Endothelial cell of umbilical vein (primary cell): ENCODE data around the gene FOXJ3. TPM values are rescaled to one million over a fixed set of nuclear protein-coding genes. Genes with fewer than 3 reads are reported as not detected.

Experiments used
- BruUV-seq: library from RNA; stranded (reverse); fragments of 400-500 nt; replicated peaks from 2 replicates; lab custom pipeline; 2021; lab: Mats Ljungman, UMichigan
- CTCF ChIA-PET: fragments of 300-600, 350-600 bp; sonication (Branson Sonifier 250); formaldehyde crosslinking; loops from one replicate; lab custom pipeline; 2021; ENCODE audit warnings: antibody characterized with exemption, inconsistent platforms; lab: Charles Lee
- POLR2A ChIA-PET: fragments of 300-600, 350-600 bp; sonication (Branson Sonifier 250); formaldehyde crosslinking; loops from one replicate; lab custom pipeline; 2021; ENCODE audit warnings: antibody characterized with exemption, inconsistent platforms; lab: Charles Lee
- DNase-seq: peaks from one replicate; pipeline ENCODE4 v3.0.0-alpha.2; 2011; ENCODE audit warnings: low read depth, low spot score
- FAIRE-seq: peaks from 2 replicates; lab custom pipeline; 2011; peaks lifted over from hg19 to GRCh38; lab: Jason Lieb, UNC
- H2AFZ ChIP-seq: 2 replicates; pipeline ENCODE4 v1.6.0; 2012; ENCODE audit warnings: low read depth, low read length, control low read depth, inconsistent platforms
- H3K27ac ChIP-seq: 2 replicates; pipeline ENCODE4 v1.5.1; 2011; ENCODE audit warnings: low read depth, mild to moderate bottlenecking, control low read depth, low read length, moderate library complexity; ENCODE audit not compliant: insufficient read depth
- H3K27me3 ChIP-seq, 2 experiments: 2 replicates each; pipeline versions ENCODE4 v1.6.0 to v1.6.1; 2011; ENCODE audit warnings: low read length in 2 of 2, mixed read lengths in 1 of 2; ENCODE audit not compliant: control insufficient read depth in 2 of 2, insufficient read depth in 2 of 2
- H3K36me3 ChIP-seq, 2 experiments: 2 replicates in 1 of 2; 3 replicates in 1 of 2; pipeline ENCODE4 v1.5.1; 2011; ENCODE audit warnings: low read length in 2 of 2, mild to moderate bottlenecking in 1 of 2, moderate library complexity in 1 of 2; ENCODE audit not compliant: control insufficient read depth in 2 of 2, insufficient read depth in 2 of 2; ENCODE audit errors: extremely low read depth in 1 of 2
- H3K4me1 ChIP-seq: 3 replicates; pipeline ENCODE4 v1.5.1; 2011; ENCODE audit warnings: mild to moderate bottlenecking, low read length; ENCODE audit not compliant: control insufficient read depth, insufficient read depth; ENCODE audit errors: extremely low read depth
- H3K4me2 ChIP-seq: 2 replicates; pipeline ENCODE4 v1.6.1; 2011; ENCODE audit warnings: low read length, control low read depth, mixed read lengths; ENCODE audit not compliant: insufficient read depth
- H3K4me3 ChIP-seq, 3 experiments: fragments of 200-600 bp in 1 of 3; sonication (generic), shearing (Covaris generic) in 1 of 3; replicated peaks in 1 of 3; 2 replicates each; pipeline ENCODE4 v1.5.1; 2011 to 2016; ENCODE audit warnings: control low read depth in 3 of 3, low read length in 3 of 3, mild to moderate bottlenecking in 2 of 3, inconsistent platforms in 1 of 3, low read depth in 1 of 3, moderate library complexity in 1 of 3; ENCODE audit not compliant: insufficient read depth in 1 of 3
- H3K79me2 ChIP-seq: 2 replicates; pipeline ENCODE4 v1.6.0; 2012; ENCODE audit warnings: low read length, inconsistent platforms; ENCODE audit not compliant: control insufficient read depth, insufficient read depth
- H3K9ac ChIP-seq: replicated peaks from 2 replicates; pipeline ENCODE3; 2011; ENCODE audit warnings: low read length, control low read depth; ENCODE audit not compliant: insufficient read depth; ENCODE audit errors: extremely low read depth
- H3K9me1 ChIP-seq: replicated peaks from 3 replicates; pipeline ENCODE4 v1.6.0; 2011; ENCODE audit warnings: mild to moderate bottlenecking, low read length; ENCODE audit not compliant: control insufficient read depth, insufficient read depth; ENCODE audit errors: extremely low read depth
- H3K9me3 ChIP-seq: replicated peaks from 2 replicates; pipeline ENCODE4 v1.5.1; 2012; ENCODE audit warnings: low read length, inconsistent platforms; ENCODE audit not compliant: control insufficient read depth, insufficient read depth
- H4K20me1 ChIP-seq: replicated peaks from 2 replicates; pipeline ENCODE3; 2011; ENCODE audit warnings: mild to moderate bottlenecking, low read length; ENCODE audit not compliant: control insufficient read depth, insufficient read depth; ENCODE audit errors: extremely low read depth
- EZH2 ChIP-seq: IDR thresholded peaks from 2 replicates; pipeline ENCODE4 v1.6.1; 2012; ENCODE audit warnings: borderline replicate concordance, low read depth, mild to moderate bottlenecking, moderate library complexity, low read length, inconsistent platforms; ENCODE audit not compliant: severe bottlenecking
- FOS ChIP-seq: IDR thresholded peaks from 2 replicates; pipeline ENCODE4 v1.6.1; 2011; ENCODE audit warnings: mild to moderate bottlenecking, low read length, moderate library complexity, borderline replicate concordance; ENCODE audit not compliant: insufficient read depth
- GATA2 ChIP-seq: IDR thresholded peaks from 2 replicates; pipeline ENCODE4 v1.7.0; 2011; ENCODE audit warnings: low read depth, mild to moderate bottlenecking, moderate library complexity, mixed read lengths, low read length; ENCODE audit not compliant: insufficient read length, insufficient read depth
- JUN ChIP-seq: IDR thresholded peaks from 2 replicates; pipeline ENCODE4 v1.6.1; 2011; ENCODE audit warnings: borderline replicate concordance, low read depth; ENCODE audit not compliant: insufficient read length, insufficient read depth
- MYC ChIP-seq: IDR thresholded peaks from one replicate; pipeline ENCODE4 v1.6.1; 2011; ENCODE audit warnings: mild to moderate bottlenecking, low read depth, low read length
- POLR2A ChIP-seq: IDR thresholded peaks from 2 replicates; pipeline ENCODE4 v1.6.1; 2012; ENCODE audit warnings: low read depth, mild to moderate bottlenecking, control low read depth, low read length
- POLR2AphosphoS5 ChIP-seq: IDR thresholded peaks from 2 replicates; pipeline ENCODE4 v1.6.1; 2012; ENCODE audit warnings: low read depth, mild to moderate bottlenecking, control low read depth, low read length, moderate library complexity; ENCODE audit not compliant: insufficient read depth
- dilution Hi-C: fragments of 300-500 bp; cut with MboI; formaldehyde crosslinking; loops from one replicate; pipeline ENCODE4 v1.15.0; 2019; ENCODE audit warnings: low sequenced_read_pairs; ENCODE audit not compliant: extremely low pct_ligation_motif_present
- intact Hi-C: fragments of 100-400 bp; cut with micrococcal nuclease; formaldehyde crosslinking; loops from one replicate; pipeline ENCODE4 v1.10.0; 2022
- polyA plus RNA-seq, 4 experiments: library from polyadenylated mRNA; depleted of rRNA in 3 of 4; stranded (reverse) in 3 of 4; unstranded in 1 of 4; fragments of >200 nt; gene quantifications; 2 replicates each; pipeline versions ENCODE4 v1.2.1 to v1.2.3, GENCODE V29; 2011 to 2012; ENCODE audit warnings: missing spikeins in 1 of 4
- total RNA-seq: library from RNA; stranded (reverse); gene quantifications from 2 replicates; pipeline ENCODE4 v1.2.3, GENCODE V29; 2021
- TF ChIP-seq, protein P1 (sequence below): IDR thresholded peaks from 2 replicates; pipeline ENCODE4 v1.6.1; 2011; ENCODE audit not compliant: insufficient read depth, insufficient read length
- TF ChIP-seq, protein P2 (sequence below), 2 donors: IDR thresholded peaks; 1 replicate in 1 of 2; 2 replicates in 1 of 2; pipeline ENCODE4 v1.5.1; 2011; ENCODE audit warnings: low read length in 2 of 2, mild to moderate bottlenecking in 2 of 2, moderate library complexity in 2 of 2, control low read depth in 1 of 2, inconsistent platforms in 1 of 2, low read depth in 1 of 2; ENCODE audit not compliant: insufficient read depth in 1 of 2; ENCODE audit errors: extremely low read depth in 1 of 2

The FOXJ3 gene
- total and polyA plus RNA-seq, 2 donors (not counting 3 experiments of a cell fraction or from before 2014, with no cell fraction given) = 34.7 to 38.8 TPM

GRCh38 chr1:42189931-42190853 is 144.8 kb downstream of the FOXJ3 start:
- Histone ChIP-seq H2AFZ (no peak overlapping the region), H3K9me1 (no peaks in the 10 kb centered on the region), H4K20me1 (no peaks in the 10 kb centered on the region), H3K9ac (no peak overlapping the region), H3K27ac (no peak overlapping the region), H3K4me1 (peaks cover 14% of the 10 kb centered on the region), H3K36me3 (peaks cover 2 to 3% of the 10 kb centered on the region in 2 experiments), H3K4me2 (no peak overlapping the region), H3K27me3 (no peaks in the 10 kb centered on the region), H3K79me2 (no peaks in the 10 kb centered on the region), H3K4me3 (no peak overlapping the region), H3K9me3 (no peaks in the 10 kb centered on the region)
- ChIA-PET POLR2A (no interaction called here), CTCF (interaction anchor here (2.7 to 5.0 kb wide), 2 partner anchors 17 kb away, joined by 14 to 38 read pairs; no protein-coding TSS in a partner anchor)
- TF ChIP-seq POLR2AphosphoS5 (no peak), EZH2 (no peak), GATA2 (no peak), MYC (no peak), FOS (no peak), JUN (no peak), POLR2A (no peak)
- TF ChIP-seq, protein P1, sequence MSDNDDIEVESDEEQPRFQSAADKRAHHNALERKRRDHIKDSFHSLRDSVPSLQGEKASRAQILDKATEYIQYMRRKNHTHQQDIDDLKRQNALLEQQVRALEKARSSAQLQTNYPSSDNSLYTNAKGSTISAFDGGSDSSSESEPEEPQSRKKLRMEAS = no peak
- TF ChIP-seq, protein P2, sequence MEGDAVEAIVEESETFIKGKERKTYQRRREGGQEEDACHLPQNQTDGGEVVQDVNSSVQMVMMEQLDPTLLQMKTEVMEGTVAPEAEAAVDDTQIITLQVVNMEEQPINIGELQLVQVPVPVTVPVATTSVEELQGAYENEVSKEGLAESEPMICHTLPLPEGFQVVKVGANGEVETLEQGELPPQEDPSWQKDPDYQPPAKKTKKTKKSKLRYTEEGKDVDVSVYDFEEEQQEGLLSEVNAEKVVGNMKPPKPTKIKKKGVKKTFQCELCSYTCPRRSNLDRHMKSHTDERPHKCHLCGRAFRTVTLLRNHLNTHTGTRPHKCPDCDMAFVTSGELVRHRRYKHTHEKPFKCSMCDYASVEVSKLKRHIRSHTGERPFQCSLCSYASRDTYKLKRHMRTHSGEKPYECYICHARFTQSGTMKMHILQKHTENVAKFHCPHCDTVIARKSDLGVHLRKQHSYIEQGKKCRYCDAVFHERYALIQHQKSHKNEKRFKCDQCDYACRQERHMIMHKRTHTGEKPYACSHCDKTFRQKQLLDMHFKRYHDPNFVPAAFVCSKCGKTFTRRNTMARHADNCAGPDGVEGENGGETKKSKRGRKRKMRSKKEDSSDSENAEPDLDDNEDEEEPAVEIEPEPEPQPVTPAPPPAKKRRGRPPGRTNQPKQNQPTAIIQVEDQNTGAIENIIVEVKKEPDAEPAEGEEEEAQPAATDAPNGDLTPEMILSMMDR (IDR thresholded peaks at IDR 0.05; ENCODE audit: extremely low read depth in 1 of 2, insufficient read depth in 1 of 2, low read depth in 1 of 2, low read length in 2 of 2) = no peak
- intact Hi-C loops = no loop called here
- DNase-seq (no peak), FAIRE-seq (no peak)
- no TSS peak for BruUV-seq
- dilution Hi-C loops = no loop called here
